Activated T-helper 17 cell treated with anti-CD3 and anti-CD28 coated beads, Interleukin-2, amount 50 U/mL, for 72 hours (primary cell): ENCODE data around the gene SLC25A38. TPM values are rescaled to one million over a fixed set of nuclear protein-coding genes. Genes with fewer than 3 reads are reported as not detected.
"Not testable (repeated sequence)": the region's sequence is repeated elsewhere in the genome, so short reads cannot be mapped to it uniquely, and the experiment has no call there.

Source experiments
- ATAC-seq: fragments of 150-1000 bp; cut with Tn5 transposase; replicated peaks from 2 replicates; pipeline ENCODE4 v1.10.0; 2021; ENCODE audit warnings: mild to moderate bottlenecking, moderate library complexity
- H3K27ac Mint-ChIP-seq: one replicate; pipeline ENCODE4 v1.8.0; 2022; ENCODE audit warnings: mixed read lengths
- H3K27me3 Mint-ChIP-seq: one replicate; pipeline ENCODE4 v1.8.0; 2022; ENCODE audit warnings: mixed read lengths
- H3K36me3 Mint-ChIP-seq: one replicate; pipeline ENCODE4 v1.8.0; 2022; ENCODE audit warnings: low read depth, mild to moderate bottlenecking, mixed read lengths
- H3K4me1 Mint-ChIP-seq: one replicate; pipeline ENCODE4 v1.8.0; 2022; ENCODE audit warnings: mixed read lengths
- H3K4me3 Mint-ChIP-seq: one replicate; pipeline ENCODE4 v1.8.0; 2022; ENCODE audit warnings: mild to moderate bottlenecking, mixed read lengths
- H3K9me3 Mint-ChIP-seq: one replicate; pipeline ENCODE4 v1.8.0; 2022; ENCODE audit warnings: mixed read lengths
- total RNA-seq, 2 donors: library from RNA; stranded (reverse); gene quantifications; one replicate each; pipeline ENCODE4 v1.2.3, GENCODE V29; 2022

Gene SLC25A38
- 10 to 100 TPM; 21.3 to 38.2 TPM for total RNA-seq

- Mint-ChIP-seq H3K27ac (peak within 1 kb of the TSS; percentile 99), H3K4me3 (peak within 1 kb of the TSS; percentile 98), H3K4me1 (peaks cover 30% of the 10 kb centered on the region), H3K27me3 (no peaks in the 10 kb centered on the region), H3K9me3 (no peaks in the 10 kb centered on the region), H3K36me3 (peaks cover 7% of the 10 kb centered on the region)
- peak; percentile 85 for ATAC-seq
Measured at GRCh38 chr3:39383045-39383880, at the start of gene SLC25A38. Gene SLC25A38 (plus strand): TSS chr3:39383370. CDS start chr3:39383725, 355 bp downstream.

GRCh38 chr3:39333607-39334006 is 49.6 kb upstream of the SLC25A38 start:
- Mint-ChIP-seq H3K9me3 (no peaks in the 10 kb centered on the region), H3K27me3 (peaks cover 4% of the 10 kb centered on the region), H3K4me1 (peaks cover 6% of the 10 kb centered on the region), H3K27ac (no peak overlapping the region), H3K36me3 (no peaks in the 10 kb centered on the region), H3K4me3 (no peak overlapping the region)
- no peak for ATAC-seq

GRCh38 chr3:39334205-39334604 is 49.0 kb upstream of the SLC25A38 start:
- H3K36me3 Mint-ChIP-seq = no peaks in the 10 kb centered on the region
- H3K9me3 Mint-ChIP-seq = no peaks in the 10 kb centered on the region
- H3K27ac Mint-ChIP-seq = no peak overlapping the region
- ATAC-seq = no peak
- H3K27me3 Mint-ChIP-seq = peaks cover 4% of the 10 kb centered on the region
- H3K4me1 Mint-ChIP-seq = peaks cover 5% of the 10 kb centered on the region
- no peak overlapping the region for H3K4me3 Mint-ChIP-seq

GRCh38 chr3:39338201-39338600 is 45.0 kb upstream of the SLC25A38 start:
- Mint-ChIP-seq H3K9me3 (no peaks in the 10 kb centered on the region), H3K4me3 (no peak overlapping the region), H3K4me1 (peaks cover 2% of the 10 kb centered on the region), H3K27me3 (peaks cover 4% of the 10 kb centered on the region), H3K36me3 (no peaks in the 10 kb centered on the region), H3K27ac (no peak overlapping the region)
- ATAC-seq = no peak

- no peak overlapping the region for H3K4me3 Mint-ChIP-seq
- no peaks in the 10 kb centered on the region for H3K36me3 Mint-ChIP-seq
- H3K27me3 Mint-ChIP-seq = peaks cover 4% of the 10 kb centered on the region
- no peak overlapping the region for H3K27ac Mint-ChIP-seq
- ATAC-seq = no peak
- H3K4me1 Mint-ChIP-seq = peaks cover 7% of the 10 kb centered on the region
- no peaks in the 10 kb centered on the region for H3K9me3 Mint-ChIP-seq
Measured at GRCh38 chr3:39339086-39339485, 44.1 kb upstream of the SLC25A38 start.

GRCh38 chr3:39343076-39343717 is 40.0 kb upstream of the SLC25A38 start:
- no peaks in the 10 kb centered on the region for H3K27me3 Mint-ChIP-seq
- ATAC-seq = peak; percentile 52
- no peaks in the 10 kb centered on the region for H3K36me3 Mint-ChIP-seq
- no peaks in the 10 kb centered on the region for H3K9me3 Mint-ChIP-seq
- peaks cover 19% of the 10 kb centered on the region for H3K4me1 Mint-ChIP-seq
- H3K4me3 Mint-ChIP-seq = no peak overlapping the region
- peak overlapping the region; percentile 54 for H3K27ac Mint-ChIP-seq

GRCh38 chr3:39343760-39344159 is 39.4 kb upstream of the SLC25A38 start:
- peaks cover 19% of the 10 kb centered on the region for H3K4me1 Mint-ChIP-seq
- H3K27me3 Mint-ChIP-seq = no peaks in the 10 kb centered on the region
- H3K27ac Mint-ChIP-seq = peak overlapping the region; percentile 54
- H3K9me3 Mint-ChIP-seq = no peaks in the 10 kb centered on the region
- no peak overlapping the region for H3K4me3 Mint-ChIP-seq
- no peaks in the 10 kb centered on the region for H3K36me3 Mint-ChIP-seq
- ATAC-seq = peak; percentile 58

GRCh38 chr3:39344746-39345344 is 38.3 kb upstream of the SLC25A38 start:
- peaks cover 19% of the 10 kb centered on the region for H3K4me1 Mint-ChIP-seq
- no peaks in the 10 kb centered on the region for H3K27me3 Mint-ChIP-seq
- no peak for ATAC-seq
- H3K4me3 Mint-ChIP-seq = no peak overlapping the region
- H3K9me3 Mint-ChIP-seq = no peaks in the 10 kb centered on the region
- H3K36me3 Mint-ChIP-seq = no peaks in the 10 kb centered on the region
- no peak overlapping the region for H3K27ac Mint-ChIP-seq

- Mint-ChIP-seq H3K4me1 (peaks cover 19% of the 10 kb centered on the region), H3K36me3 (no peaks in the 10 kb centered on the region), H3K4me3 (peak overlapping the region; percentile 29), H3K27ac (peak overlapping the region; percentile 62), H3K9me3 (no peaks in the 10 kb centered on the region), H3K27me3 (no peaks in the 10 kb centered on the region)
- ATAC-seq = peak; percentile 89
Measured at GRCh38 chr3:39346785-39347585, 36.2 kb upstream of the SLC25A38 start.

GRCh38 chr3:39347586-39347876 is 35.6 kb upstream of the SLC25A38 start:
- H3K27ac Mint-ChIP-seq = peak overlapping the region; percentile 44
- H3K4me1 Mint-ChIP-seq = peaks cover 19% of the 10 kb centered on the region
- ATAC-seq = no peak
- no peaks in the 10 kb centered on the region for H3K36me3 Mint-ChIP-seq
- no peaks in the 10 kb centered on the region for H3K27me3 Mint-ChIP-seq
- no peaks in the 10 kb centered on the region for H3K9me3 Mint-ChIP-seq
- H3K4me3 Mint-ChIP-seq = no peak overlapping the region

GRCh38 chr3:39349080-39349479 is 34.1 kb upstream of the SLC25A38 start:
- Mint-ChIP-seq H3K27ac (no peak overlapping the region), H3K36me3 (no peaks in the 10 kb centered on the region), H3K27me3 (no peaks in the 10 kb centered on the region), H3K9me3 (no peaks in the 10 kb centered on the region), H3K4me3 (no peak overlapping the region), H3K4me1 (peaks cover 13% of the 10 kb centered on the region)
- ATAC-seq = no peak

GRCh38 chr3:39350714-39351113 is 32.5 kb upstream of the SLC25A38 start:
- no peaks in the 10 kb centered on the region for H3K36me3 Mint-ChIP-seq
- peaks cover 13% of the 10 kb centered on the region for H3K4me1 Mint-ChIP-seq
- H3K27me3 Mint-ChIP-seq = no peaks in the 10 kb centered on the region
- no peak overlapping the region for H3K27ac Mint-ChIP-seq
- no peak for ATAC-seq
- H3K9me3 Mint-ChIP-seq = no peaks in the 10 kb centered on the region
- no peak overlapping the region for H3K4me3 Mint-ChIP-seq

- H3K9me3 Mint-ChIP-seq, H3K4me3 Mint-ChIP-seq, H3K27ac Mint-ChIP-seq, ATAC-seq, H3K27me3 Mint-ChIP-seq, H3K36me3 Mint-ChIP-seq: not testable (repeated sequence)
- H3K4me1 Mint-ChIP-seq = peaks cover 13% of the 10 kb centered on the region
Measured at GRCh38 chr3:39351134-39351533, 32.0 kb upstream of the SLC25A38 start.

- not testable (repeated sequence) for H3K27ac Mint-ChIP-seq, ATAC-seq, H3K27me3 Mint-ChIP-seq, H3K36me3 Mint-ChIP-seq, H3K4me1 Mint-ChIP-seq, H3K9me3 Mint-ChIP-seq, H3K4me3 Mint-ChIP-seq
Measured at GRCh38 chr3:39353168-39353927, 29.8 kb upstream of the SLC25A38 start.
